IMR-90 (cell line): ENCODE results near the gene KLRB1. TPM values are rescaled to one million over a fixed set of nuclear protein-coding genes. Genes with fewer than 3 reads are reported as not detected.
"Not testable (repeated sequence)": the region's sequence is repeated elsewhere in the genome, so short reads cannot be mapped to it uniquely, and the experiment has no call there.

ENCODE experiments used
- ATAC-seq: fragments of 200-7000 bp; cut with Tn5 transposase; 2 replicates; pipeline ENCODE4 v1.9.1; 2020; ENCODE audit warnings: low read depth, mild to moderate bottlenecking, moderate library complexity
- BruUV-seq: library from RNA; stranded (reverse); fragments of 400-500 nt; replicated peaks from 2 replicates; lab custom pipeline; 2021; lab: Mats Ljungman, UMichigan
- CTCF ChIA-PET: fragments of 300-600 bp; formaldehyde crosslinking; extraction: SDS; loops from one replicate; lab custom pipeline; 2021; ENCODE audit warnings: antibody characterized with exemption; lab: Yijun Ruan, JAX
- POLR2A ChIA-PET: fragments of 300-600 bp; sonication (Branson Sonifier 250); formaldehyde crosslinking; loops from one replicate; lab custom pipeline; 2022; ENCODE audit warnings: antibody characterized with exemption; ENCODE audit not compliant: unreplicated experiment; lab: Charles Lee
- DNase-seq: peaks from one replicate; pipeline ENCODE4 v3.0.0; 2013
- H2AFZ ChIP-seq: replicated peaks from 2 replicates; pipeline ENCODE3; 2013; ENCODE audit warnings: low read length, mild to moderate bottlenecking; ENCODE audit not compliant: poor library complexity
- H2AK5ac ChIP-seq: 2 replicates; pipeline ENCODE4 v1.6.1; 2013; ENCODE audit warnings: low read depth, low read length, inconsistent platforms
- H2AK9ac ChIP-seq: replicated peaks from 2 replicates; pipeline ENCODE3; 2013; ENCODE audit warnings: mild to moderate bottlenecking, low read depth, low read length, moderate library complexity; ENCODE audit not compliant: poor library complexity
- H2BK120ac ChIP-seq: 2 replicates; pipeline ENCODE4 v1.6.1; 2013; ENCODE audit warnings: low read depth, low read length, inconsistent platforms
- H2BK15ac ChIP-seq: 3 replicates; pipeline ENCODE4 v1.6.1; 2013; ENCODE audit warnings: low read depth, low read length, inconsistent platforms
- H2BK20ac ChIP-seq: 2 replicates; pipeline ENCODE4 v1.6.1; 2013; ENCODE audit warnings: low read depth, mild to moderate bottlenecking, inconsistent platforms, low read length, moderate library complexity
- H2BK5ac ChIP-seq: 2 replicates; pipeline ENCODE4 v1.6.1; 2013; ENCODE audit warnings: mild to moderate bottlenecking, low read depth, low read length, inconsistent platforms; ENCODE audit not compliant: poor library complexity, severe bottlenecking
- H3K14ac ChIP-seq: replicated peaks from 2 replicates; pipeline ENCODE4 v1.6.1; 2013; ENCODE audit warnings: low read depth, low read length, inconsistent platforms
- H3K18ac ChIP-seq: 2 replicates; pipeline ENCODE4 v1.6.1; 2013; ENCODE audit warnings: low read depth, low read length, control low read depth
- H3K23ac ChIP-seq: 2 replicates; pipeline ENCODE4 v1.6.1; 2013; ENCODE audit warnings: low read depth, low read length, inconsistent platforms
- H3K27ac ChIP-seq: 2 replicates; pipeline ENCODE4 v1.5.1; 2013; ENCODE audit warnings: mild to moderate bottlenecking, control low read depth, low read length; ENCODE audit not compliant: insufficient read depth
- H3K27me3 ChIP-seq: 2 replicates; pipeline ENCODE4 v1.6.1; 2013; ENCODE audit warnings: low read length; ENCODE audit not compliant: control insufficient read depth, insufficient read depth
- H3K36me3 ChIP-seq: 2 replicates; pipeline ENCODE4 v1.6.1; 2013; ENCODE audit warnings: low read length, mixed read lengths; ENCODE audit not compliant: control insufficient read depth, insufficient read depth
- H3K4ac ChIP-seq: 2 replicates; pipeline ENCODE4 v1.6.1; 2013; ENCODE audit warnings: low read depth, low read length, inconsistent platforms
- H3K4me1 ChIP-seq: 2 replicates; pipeline ENCODE4 v1.6.1; 2013; ENCODE audit warnings: low read length, mixed read lengths; ENCODE audit not compliant: control insufficient read depth, insufficient read depth
- H3K4me2 ChIP-seq: 2 replicates; pipeline ENCODE4 v1.6.1; 2013; ENCODE audit warnings: low read depth, mild to moderate bottlenecking, control low read depth, low read length, moderate library complexity
- H3K4me3 ChIP-seq: 2 replicates; pipeline ENCODE4 v1.5.1; 2013; ENCODE audit warnings: low read depth, mild to moderate bottlenecking, control low read depth, low read length, moderate library complexity; ENCODE audit not compliant: insufficient read depth
- H3K56ac ChIP-seq: 2 replicates; pipeline ENCODE4 v1.6.1; 2013; ENCODE audit warnings: low read length, inconsistent platforms; ENCODE audit not compliant: insufficient read depth; ENCODE audit errors: extremely low read depth
- H3K79me1 ChIP-seq, 2 experiments: 2 replicates each; pipeline ENCODE4 v1.6.1; 2013; ENCODE audit warnings: low read length in 2 of 2, inconsistent platforms in 1 of 2, low read depth in 1 of 2
- H3K9ac ChIP-seq: 2 replicates; pipeline ENCODE4 v1.6.1; 2013; ENCODE audit warnings: low read depth, low read length, control low read depth
- H3K9me1 ChIP-seq: 2 replicates; pipeline ENCODE4 v1.6.1; 2013; ENCODE audit warnings: low read length, inconsistent platforms; ENCODE audit not compliant: insufficient read depth
- H3K9me3 ChIP-seq: 2 replicates; pipeline ENCODE4 v1.6.1; 2013; ENCODE audit warnings: low read length; ENCODE audit not compliant: control insufficient read depth, insufficient read depth
- H4K20me1 ChIP-seq: 2 replicates; pipeline ENCODE4 v1.6.1; 2013; ENCODE audit warnings: low read length, inconsistent platforms; ENCODE audit not compliant: insufficient read depth
- H4K5ac ChIP-seq: 2 replicates; pipeline ENCODE4 v1.6.1; 2013; ENCODE audit warnings: mild to moderate bottlenecking, low read depth, low read length, control low read depth
- H4K8ac ChIP-seq, 2 experiments: 2 replicates each; pipeline ENCODE4 v1.6.1; 2013; ENCODE audit warnings: low read depth in 2 of 2, low read length in 2 of 2, control low read depth in 1 of 2, inconsistent platforms in 1 of 2
- H4K91ac ChIP-seq: 2 replicates; pipeline ENCODE4 v1.6.1; 2013; ENCODE audit warnings: low read depth, low read length, inconsistent platforms; ENCODE audit not compliant: insufficient read depth
- CEBPB ChIP-seq: IDR thresholded peaks from 2 replicates; pipeline ENCODE4 v1.6.1; 2012; ENCODE audit warnings: low read depth, low read length, improper control_type of control experiment
- WGBS, 2 experiments: methylation state at CpG; one replicate each; pipeline versions ENCODE4 v1.1.5 to v1.1.7; 2013; ENCODE audit warnings: missing lambda C conversion rate in 2 of 2; ENCODE audit not compliant: insufficient read length in 1 of 2; ENCODE audit errors: extremely low coverage in 2 of 2; 5-methylcytosine and 5-hydroxymethylcytosine counted together
- dilution Hi-C: fragments of 300-500 bp; cut with HindIII; formaldehyde crosslinking; loops from one replicate; pipeline ENCODE4 v1.14.3; 2018; ENCODE audit warnings: low sequenced_read_pairs; ENCODE audit not compliant: unreplicated experiment
- in situ Hi-C: fragments of 300-500 bp; cut with MboI; formaldehyde crosslinking; loops from 3 replicates; pipeline ENCODE4 v1.14.3; 2019; ENCODE audit warnings: low sequenced_read_pairs, inconsistent platforms, mixed read lengths
- intact Hi-C: fragments of 100-400 bp; cut with micrococcal nuclease; formaldehyde crosslinking; loops from 2 replicates; pipeline ENCODE4 v1.10.0; 2022
- polyA plus RNA-seq, 3 experiments: library from polyadenylated mRNA; depleted of rRNA; stranded (reverse); fragments of >200 nt; gene quantifications; 2 replicates each; pipeline ENCODE4 v1.2.3, GENCODE V29; 2012; ENCODE audit warnings: low replicate concordance in 1 of 3
- total RNA-seq: library from RNA; depleted of rRNA; stranded (reverse); fragments of >200 nt; gene quantifications from 2 replicates; pipeline ENCODE4 v1.2.3, GENCODE V29; 2012

Gene KLRB1
- total and polyA plus RNA-seq, 2 of the 4 experiments (the other 2 are of a cell fraction) = not detected

- H3K9me1 ChIP-seq, H3K9me3 ChIP-seq, H4K5ac ChIP-seq, H2BK120ac ChIP-seq, H2BK20ac ChIP-seq, H3K9ac ChIP-seq, H3K23ac ChIP-seq, H4K8ac ChIP-seq, H3K56ac ChIP-seq, BruUV-seq, POLR2A ChIA-PET, H2BK5ac ChIP-seq, H4K91ac ChIP-seq, H2AK9ac ChIP-seq, H3K4me1 ChIP-seq, H3K27me3 ChIP-seq, ATAC-seq, CTCF ChIA-PET, H3K4me3 ChIP-seq, H3K14ac ChIP-seq, H3K18ac ChIP-seq, H4K20me1 ChIP-seq, H2BK15ac ChIP-seq, H2AFZ ChIP-seq, H2AK5ac ChIP-seq, dilution Hi-C loops, H3K27ac ChIP-seq, H3K4ac ChIP-seq, H3K36me3 ChIP-seq, H3K4me2 ChIP-seq: not testable (repeated sequence)
- intact Hi-C loops = loop anchor here (5.0 kb wide), 1 partner anchor 313 kb away; no protein-coding TSS in a partner anchor
- in situ Hi-C loops = loop anchor here (25.0 kb wide), 1 partner anchor 308 kb away; no protein-coding TSS in a partner anchor
- no CpG with 5 or more reads among the region's 1 CpG for WGBS, 2 experiments
- DNase-seq = peak; percentile 50
- TF ChIP-seq CEBPB = peak; percentile 40; the same call in 1 of the 2 replicates
- peaks cover 0 to 12% of the 10 kb centered on the region in 2 experiments; a peak in 2 of 4 replicates for H3K79me1 ChIP-seq
Observed at GRCh38 chr12:9644985-9645551, 37.4 kb upstream of the KLRB1 start.
